Stimulated activated CD4-positive, alpha-beta T cell treated with anti-CD3 and anti-CD28 coated beads, Interleukin-15, amount 100 ng/mL, for 48 hours (primary cell): ENCODE measurements around the gene MLLT11.

ENCODE experiments used
- DNase-seq, 2 donors: peaks; one replicate each; pipeline ENCODE4 v3.0.0-alpha.2; 2020; ENCODE audit warnings: low read depth in 2 of 2

MLLT11 gene, protein sequence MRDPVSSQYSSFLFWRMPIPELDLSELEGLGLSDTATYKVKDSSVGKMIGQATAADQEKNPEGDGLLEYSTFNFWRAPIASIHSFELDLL

GRCh38 chr1:151060007-151060656, at the start of gene MLLT11:
Gene MLLT11, plus strand, starts transcription at chr1:151060397. Its CDS starts 6,828 bp downstream, at chr1:151067225.
- DNase-seq: no peak

DNA sequence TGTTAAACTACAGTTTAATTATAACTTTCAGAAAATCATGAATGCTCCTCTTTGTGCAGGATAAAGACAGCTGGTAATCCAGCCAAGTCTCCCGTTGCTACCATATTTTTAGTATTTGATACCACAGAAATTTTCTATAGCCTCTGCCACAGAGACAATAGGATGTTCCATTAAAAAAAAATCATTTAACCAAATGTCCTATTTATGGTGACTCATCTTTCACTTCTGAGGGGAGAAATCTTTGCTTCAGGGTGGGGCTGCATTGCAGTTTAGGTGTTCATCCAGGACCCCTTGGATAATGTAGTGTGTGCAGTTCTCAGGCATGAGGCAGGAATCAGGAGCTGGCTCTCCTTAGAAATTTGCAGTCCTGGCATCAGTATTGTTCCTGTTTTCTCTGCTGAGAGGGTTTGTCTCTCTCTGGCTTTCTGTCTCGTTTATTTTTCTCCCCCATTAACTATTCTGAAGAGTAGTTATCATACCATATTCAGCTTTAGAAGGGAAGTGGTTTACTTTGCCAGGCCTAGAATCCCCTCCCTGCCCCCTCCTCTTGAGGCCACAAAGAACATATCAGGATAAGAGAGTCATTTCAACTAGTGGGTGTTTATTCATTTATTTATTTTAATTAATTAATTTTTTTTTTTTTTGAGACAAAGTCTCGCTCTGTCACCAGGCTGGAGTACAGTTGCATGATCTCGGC, 48.9 kb upstream of the MLLT11 start:
- no peak for DNase-seq

DNA sequence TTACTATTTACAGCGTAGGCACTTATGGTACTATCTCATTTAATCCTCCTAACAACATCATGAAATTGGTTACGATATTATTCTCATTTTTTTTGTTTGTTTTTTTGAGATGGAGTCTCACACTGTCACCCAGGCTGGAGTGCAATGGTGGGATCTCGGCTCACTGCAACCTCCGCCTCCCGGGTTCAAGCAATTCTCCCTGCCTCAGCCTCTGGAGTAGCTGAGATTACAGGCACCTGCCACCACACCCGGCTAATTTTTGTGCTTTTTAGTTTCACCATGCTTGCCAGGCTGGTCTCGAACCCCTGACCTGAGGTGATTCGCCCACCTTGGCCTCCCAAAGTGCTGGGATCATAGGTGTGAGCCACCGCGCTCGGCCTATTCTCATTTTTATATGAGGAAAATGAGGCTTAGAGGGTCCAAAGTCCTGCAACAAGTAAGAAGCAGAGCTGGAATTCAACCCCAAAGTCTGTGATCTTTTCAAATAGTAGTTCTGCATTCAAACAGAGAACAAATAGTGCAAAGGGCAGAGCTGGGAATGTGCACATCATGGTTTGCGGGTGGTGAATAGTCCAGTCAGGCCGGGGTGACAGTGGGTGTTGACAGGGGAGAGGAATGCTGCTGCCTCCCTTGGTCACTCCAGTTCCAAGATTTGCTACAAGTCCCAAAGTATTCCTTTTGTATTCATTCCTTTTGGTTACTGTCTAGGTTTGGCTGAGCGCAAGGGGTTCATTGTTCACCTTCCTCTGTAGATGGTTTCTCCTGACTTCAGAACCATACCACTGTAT, 47.3 kb upstream of the MLLT11 start:
- DNase-seq: no peak

DNA sequence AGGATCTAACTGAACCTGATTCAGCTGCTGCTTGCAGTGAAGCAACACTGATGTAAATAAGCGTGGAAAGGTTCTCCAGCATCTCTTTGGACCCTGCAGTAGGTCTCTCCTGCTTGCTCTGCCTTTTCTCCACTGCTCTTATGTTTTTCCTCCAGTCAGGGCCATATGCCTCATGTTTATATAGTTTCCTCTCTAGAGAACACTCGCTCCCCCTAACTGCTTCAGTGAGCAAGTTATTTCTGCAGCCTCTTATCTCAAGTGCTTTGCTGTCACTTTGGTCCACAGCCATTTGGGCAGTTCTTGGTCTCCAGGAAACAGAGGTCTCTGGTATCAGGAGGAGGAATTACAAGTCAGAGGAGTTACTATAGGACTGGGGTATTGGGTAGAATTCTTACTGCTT, 46.7 kb upstream of the MLLT11 start:
- no peak for DNase-seq

- peak; percentile 64 to 80 for DNase-seq
Measured at GRCh38 chr1:151024540-151025146, 35.6 kb upstream of the MLLT11 start.

- no peak for DNase-seq
Measured at GRCh38 chr1:151026460-151026859, 33.7 kb upstream of the MLLT11 start.

DNA sequence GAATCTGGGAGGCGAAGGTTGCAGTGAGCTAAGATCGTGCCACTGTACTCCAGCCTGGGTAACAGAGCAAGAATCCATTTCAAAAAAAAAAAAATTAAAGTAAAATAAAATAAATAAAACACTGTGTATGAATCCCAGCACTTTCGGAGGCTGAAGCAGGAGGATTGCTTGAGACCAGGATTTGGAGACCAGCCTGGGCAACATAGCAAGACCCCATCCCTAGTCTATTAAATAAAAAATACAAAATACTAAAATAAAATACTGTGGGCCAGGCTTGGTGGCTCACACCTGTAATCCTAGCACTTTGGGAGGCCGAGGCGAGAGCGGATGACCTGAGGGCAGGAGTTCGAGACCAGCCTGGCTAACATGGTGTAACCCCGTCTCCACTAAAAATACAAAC, 28.0 kb upstream of the MLLT11 start:
- no peak for DNase-seq

DNA sequence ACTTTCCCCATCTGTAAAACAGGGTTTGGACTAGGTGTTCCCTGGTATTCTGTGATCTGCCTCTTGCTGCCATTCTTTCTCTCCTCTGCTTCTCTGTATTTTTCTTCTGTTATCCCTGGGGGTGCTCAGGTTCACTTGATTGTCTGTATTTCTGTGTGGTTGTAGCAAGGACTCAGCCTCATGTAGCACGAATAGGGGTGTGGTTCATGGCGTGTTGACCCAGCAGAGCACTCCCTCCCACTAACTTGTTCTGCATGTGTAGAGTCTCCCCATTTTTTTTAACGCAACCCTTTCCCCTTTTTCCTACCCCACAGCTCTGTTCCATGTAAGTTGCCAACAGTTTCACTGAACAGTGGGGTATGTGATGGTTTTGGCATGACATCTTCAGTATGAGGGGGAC, 25.0 kb upstream of the MLLT11 start:
- no peak for DNase-seq

GRCh38 chr1:151036356-151036755, 23.8 kb upstream of the MLLT11 start, which contains the start of gene BNIPL:
Gene BNIPL, plus strand, starts transcription at chr1:151036586. Its CDS starts 140 bp downstream, at chr1:151036726.
- no peak for DNase-seq

- DNase-seq: no peak
Measured at GRCh38 chr1:151037032-151037431, 23.2 kb upstream of the MLLT11 start.

GRCh38 chr1:151039521-151039920, 20.7 kb upstream of the MLLT11 start:
- no peak for DNase-seq

GRCh38 chr1:151043163-151043562, 17.0 kb upstream of the MLLT11 start:
- DNase-seq: no peak

GRCh38 chr1:151047591-151047924, 12.6 kb upstream of the MLLT11 start, which contains the start of gene C1orf56:
Gene C1orf56, plus strand, starts transcription at chr1:151047751. Its CDS starts 97 bp downstream, at chr1:151047848.
- no peak for DNase-seq

DNA sequence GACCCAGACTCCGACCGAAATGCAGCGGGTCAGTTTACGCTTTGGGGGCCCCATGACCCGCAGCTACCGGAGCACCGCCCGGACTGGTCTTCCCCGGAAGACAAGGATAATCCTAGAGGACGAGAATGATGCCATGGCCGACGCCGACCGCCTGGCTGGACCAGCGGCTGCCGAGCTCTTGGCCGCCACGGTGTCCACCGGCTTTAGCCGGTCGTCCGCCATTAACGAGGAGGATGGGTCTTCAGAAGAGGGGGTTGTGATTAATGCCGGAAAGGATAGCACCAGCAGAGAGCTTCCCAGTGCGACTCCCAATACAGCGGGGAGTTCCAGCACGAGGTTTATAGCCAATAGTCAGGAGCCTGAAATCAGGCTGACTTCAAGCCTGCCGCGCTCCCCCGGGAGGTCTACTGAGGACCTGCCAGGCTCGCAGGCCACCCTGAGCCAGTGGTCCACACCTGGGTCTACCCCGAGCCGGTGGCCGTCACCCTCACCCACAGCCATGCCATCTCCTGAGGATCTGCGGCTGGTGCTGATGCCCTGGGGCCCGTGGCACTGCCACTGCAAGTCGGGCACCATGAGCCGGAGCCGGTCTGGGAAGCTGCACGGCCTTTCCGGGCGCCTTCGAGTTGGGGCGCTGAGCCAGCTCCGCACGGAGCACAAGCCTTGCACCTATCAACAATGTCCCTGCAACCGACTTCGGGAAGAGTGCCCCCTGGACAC, 12.1 kb upstream of the MLLT11 start:
- no peak for DNase-seq

- no peak for DNase-seq
Measured at GRCh38 chr1:151048645-151049032, 11.6 kb upstream of the MLLT11 start.

DNA sequence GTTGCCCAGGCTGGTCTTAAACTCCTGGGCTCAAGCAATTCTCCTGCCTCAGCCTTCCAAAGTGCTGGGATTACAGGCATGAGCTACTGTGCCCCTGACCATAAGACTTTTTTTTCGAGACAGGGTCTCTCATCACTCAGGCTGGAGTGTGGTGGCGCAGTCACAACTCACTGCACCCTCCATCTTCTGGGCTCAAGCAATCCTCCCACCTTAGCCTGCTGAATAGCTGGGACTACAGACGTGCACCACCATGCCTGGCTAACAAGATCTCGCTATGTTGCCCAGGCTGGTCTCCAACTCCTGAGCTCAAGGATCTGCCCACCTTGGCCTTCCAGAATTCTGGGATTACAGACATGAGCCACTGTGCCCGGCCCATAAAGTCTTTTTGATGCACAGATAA, 10.7 kb upstream of the MLLT11 start:
- DNase-seq: no peak

DNA sequence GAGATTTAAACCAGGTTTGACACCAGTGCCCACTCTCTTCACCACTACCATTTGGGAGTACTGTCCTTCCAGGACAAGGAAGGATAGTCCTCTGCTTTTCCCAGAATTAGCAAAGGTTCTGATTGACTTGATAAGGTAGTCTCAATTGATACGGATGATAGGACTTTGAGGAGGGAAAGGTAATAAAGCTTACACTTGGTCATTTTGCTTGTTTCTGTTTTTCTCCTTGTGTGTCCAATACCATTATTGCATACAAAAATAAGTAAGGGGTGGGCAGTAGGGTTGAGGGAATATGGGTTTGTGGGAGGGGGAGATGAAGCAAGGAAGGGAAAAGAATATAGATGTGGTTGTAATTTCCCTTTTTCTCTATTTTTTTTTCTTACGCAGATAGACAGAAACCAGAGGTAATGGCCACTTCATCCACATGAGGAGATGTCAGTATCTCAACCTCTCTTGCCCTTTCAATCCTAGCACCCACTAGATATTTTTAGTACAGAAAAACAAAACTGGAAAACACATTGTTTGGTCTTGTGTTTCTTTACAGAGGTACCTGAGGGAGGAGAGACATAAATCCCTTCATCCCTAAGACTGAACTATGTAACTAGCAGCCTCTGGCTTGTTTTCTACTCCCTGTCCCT, 10.0 kb upstream of the MLLT11 start:
- DNase-seq: no peak

DNA sequence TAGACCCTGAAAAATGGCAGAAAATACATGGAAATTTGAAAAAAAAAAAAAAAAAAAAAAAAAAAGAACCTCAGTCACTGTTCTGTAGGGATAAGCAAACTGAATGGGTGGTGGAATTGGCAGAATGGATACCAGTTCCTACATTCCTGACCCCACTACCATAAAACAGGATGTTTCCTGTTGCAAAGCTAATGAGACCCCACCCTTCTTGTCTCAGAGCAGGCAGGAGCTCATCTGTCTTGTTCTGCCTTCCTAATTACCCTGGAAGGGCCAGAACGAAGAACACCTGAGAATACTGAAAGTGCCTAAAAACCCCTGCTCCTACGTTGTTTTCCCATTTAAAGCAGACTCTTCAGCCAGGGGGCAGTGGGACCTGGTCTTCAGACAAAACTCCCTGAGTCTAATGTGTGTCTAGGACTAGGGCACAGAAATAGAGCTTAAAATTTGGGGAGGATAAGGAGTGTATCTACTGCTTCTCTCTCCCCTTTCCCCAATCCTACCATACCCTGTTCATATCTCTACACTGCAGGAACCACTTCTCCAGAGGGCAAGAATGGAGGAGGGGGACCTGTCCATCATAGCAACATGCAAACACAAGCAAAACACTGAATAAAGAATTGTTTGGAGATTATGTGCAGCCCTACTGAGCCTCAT, 8.7 kb upstream of the MLLT11 start:
- DNase-seq: no peak

DNA sequence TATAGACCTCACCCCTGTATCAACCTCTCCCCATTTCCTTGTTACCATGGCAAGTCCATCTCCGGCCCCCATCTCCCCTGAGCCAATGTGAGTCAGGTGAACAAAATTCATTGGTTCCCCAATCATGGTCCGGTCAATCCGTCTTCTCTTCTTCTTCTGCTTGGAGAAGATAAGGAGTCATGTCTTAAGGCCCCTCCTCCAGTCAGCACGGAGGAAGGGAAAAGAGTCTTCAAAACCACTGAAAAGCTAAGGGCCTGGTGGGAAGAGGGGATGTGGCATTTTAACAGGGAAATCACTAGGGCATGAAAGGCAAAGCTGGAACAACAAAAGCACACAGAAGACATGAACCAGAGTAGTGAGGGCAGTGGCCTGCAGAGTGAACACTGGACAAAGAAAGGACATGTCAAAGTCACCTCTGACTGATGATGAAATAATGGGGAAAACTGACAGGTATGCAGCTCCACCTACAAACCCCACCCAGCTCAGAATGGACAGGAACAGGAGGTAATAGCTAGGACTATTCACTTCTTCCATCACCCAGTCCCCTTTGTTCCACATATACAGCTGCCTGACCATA, 5.1 kb upstream of the MLLT11 start:
- DNase-seq: no peak

DNA sequence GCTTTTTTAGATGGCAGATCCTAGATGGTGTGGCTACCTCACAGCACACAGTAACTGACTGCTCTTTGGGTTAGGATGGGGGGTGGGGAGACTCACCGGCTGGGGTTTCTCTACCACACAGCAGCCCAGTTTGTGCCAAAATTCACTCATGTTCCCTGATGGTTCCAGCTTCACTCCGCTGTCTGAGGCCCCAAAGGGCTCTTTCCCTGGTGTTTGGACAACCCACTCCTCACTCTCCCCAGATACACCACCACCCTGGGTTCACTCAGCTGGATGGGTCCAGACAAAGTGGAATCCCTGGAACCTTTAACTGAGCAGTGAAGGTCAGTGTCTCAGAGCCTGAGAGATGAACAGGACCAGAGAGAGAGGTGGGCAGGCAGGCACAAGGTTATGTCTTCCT, 4.6 kb upstream of the MLLT11 start:
- DNase-seq: no peak
